Mammary microvascular endothelial cell (primary cell): ENCODE data around the gene HDGFL1. TPM values are rescaled to one million over a fixed set of nuclear protein-coding genes. Genes with fewer than 3 reads are reported as not detected.

Source experiments
- total RNA-seq: library from RNA; depleted of rRNA; stranded (reverse); fragments of >200 nt; gene quantifications from 2 replicates; pipeline ENCODE4 v1.2.3, GENCODE V29; 2015

Gene HDGFL1
- total RNA-seq = not detected in 2 replicates

DNA sequence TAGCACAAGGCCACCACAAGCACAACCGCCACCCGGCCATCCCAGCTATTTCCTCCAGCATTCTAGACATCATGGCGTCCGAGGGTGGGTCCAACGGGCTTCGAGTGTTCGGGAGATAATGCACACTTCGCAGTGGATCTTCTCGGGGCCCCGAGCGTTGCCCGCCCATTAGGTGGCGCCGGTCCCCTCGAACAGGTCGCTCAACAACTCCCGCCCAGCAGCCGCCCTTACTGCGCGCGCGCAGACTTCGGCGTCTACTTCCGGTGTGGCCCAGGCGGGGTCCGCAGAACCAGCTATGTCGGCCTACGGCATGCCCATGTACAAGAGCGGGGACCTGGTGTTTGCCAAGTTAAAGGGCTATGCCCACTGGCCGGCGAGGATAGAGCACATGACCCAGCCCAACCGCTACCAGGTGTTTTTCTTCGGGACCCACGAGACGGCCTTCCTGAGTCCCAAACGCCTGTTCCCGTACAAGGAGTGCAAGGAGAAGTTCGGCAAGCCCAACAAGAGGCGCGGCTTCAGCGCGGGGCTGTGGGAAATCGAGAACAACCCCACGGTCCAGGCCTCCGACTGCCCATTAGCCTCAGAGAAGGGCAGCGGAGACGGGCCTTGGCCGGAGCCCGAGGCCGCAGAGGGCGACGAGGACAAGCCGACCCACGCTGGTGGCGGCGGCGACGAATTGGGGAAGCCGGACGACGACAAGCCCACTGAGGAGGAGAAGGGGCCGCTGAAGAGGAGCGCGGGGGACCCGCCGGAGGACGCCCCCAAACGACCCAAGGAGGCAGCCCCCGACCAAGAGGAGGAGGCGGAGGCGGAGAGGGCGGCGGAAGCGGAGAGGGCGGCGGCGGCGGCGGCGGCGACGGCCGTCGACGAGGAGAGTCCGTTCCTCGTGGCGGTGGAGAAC lies at the start of gene HDGFL1:
HDGFL1 (plus strand) TSS at position 286 of the 904 bp plus-strand sequence; CDS start at position 296, 10 bp downstream.

